ENCODE measurements around the gene ZCCHC3. TPM values are rescaled to one million over a fixed set of nuclear protein-coding genes. Genes with fewer than 3 reads are reported as not detected.
A peak's percentile ranks its signal among the peaks of the same experiment; 100 is the strongest.
"Not testable (repeated sequence)": the region's sequence is repeated elsewhere in the genome, so short reads cannot be mapped to it uniquely, and the experiment has no call there.

The ZCCHC3 gene
- total and polyA plus RNA-seq, 8 donors = 4.2 to 10.7 (median 6.2) TPM

DNA sequence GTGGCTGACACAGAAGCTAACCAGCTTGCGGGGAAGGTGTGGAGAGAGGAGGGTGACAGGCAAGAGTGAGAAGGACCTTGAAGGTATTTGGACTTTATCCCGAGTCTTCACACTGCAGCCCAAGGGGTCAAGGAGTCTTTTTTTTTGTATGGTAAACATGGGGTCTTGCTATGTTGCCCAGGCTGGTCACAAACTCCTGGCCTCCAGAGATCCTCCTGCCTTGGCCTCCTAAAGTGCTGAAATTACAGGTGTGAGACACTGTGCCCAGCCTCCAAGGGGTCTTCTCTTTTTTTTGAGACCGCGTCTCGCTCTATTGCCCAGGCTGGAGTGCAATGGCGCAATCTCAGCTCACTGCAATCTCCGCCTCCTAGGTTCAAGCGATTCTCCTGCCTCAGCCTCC is 37.2 kb downstream of the ZCCHC3 start:
- no peaks in the 10 kb centered on the region for H3K27me3 ChIP-seq
- no peak for DNase-seq
- FAIRE-seq = no peak
- no peak overlapping the region for H3K27ac ChIP-seq
- TF ChIP-seq, protein P1, sequence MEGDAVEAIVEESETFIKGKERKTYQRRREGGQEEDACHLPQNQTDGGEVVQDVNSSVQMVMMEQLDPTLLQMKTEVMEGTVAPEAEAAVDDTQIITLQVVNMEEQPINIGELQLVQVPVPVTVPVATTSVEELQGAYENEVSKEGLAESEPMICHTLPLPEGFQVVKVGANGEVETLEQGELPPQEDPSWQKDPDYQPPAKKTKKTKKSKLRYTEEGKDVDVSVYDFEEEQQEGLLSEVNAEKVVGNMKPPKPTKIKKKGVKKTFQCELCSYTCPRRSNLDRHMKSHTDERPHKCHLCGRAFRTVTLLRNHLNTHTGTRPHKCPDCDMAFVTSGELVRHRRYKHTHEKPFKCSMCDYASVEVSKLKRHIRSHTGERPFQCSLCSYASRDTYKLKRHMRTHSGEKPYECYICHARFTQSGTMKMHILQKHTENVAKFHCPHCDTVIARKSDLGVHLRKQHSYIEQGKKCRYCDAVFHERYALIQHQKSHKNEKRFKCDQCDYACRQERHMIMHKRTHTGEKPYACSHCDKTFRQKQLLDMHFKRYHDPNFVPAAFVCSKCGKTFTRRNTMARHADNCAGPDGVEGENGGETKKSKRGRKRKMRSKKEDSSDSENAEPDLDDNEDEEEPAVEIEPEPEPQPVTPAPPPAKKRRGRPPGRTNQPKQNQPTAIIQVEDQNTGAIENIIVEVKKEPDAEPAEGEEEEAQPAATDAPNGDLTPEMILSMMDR (IDR thresholded peaks at IDR 0.05) = no peak
- ATAC-seq = no peak
- H3K36me3 ChIP-seq = no peaks in the 10 kb centered on the region
- no peak overlapping the region for H3K4me3 ChIP-seq
- intact Hi-C loops (cut with DNase I) = loop anchor here in 1 of 3 donors (5.0 kb wide), 1 partner anchor 122 kb away; no protein-coding TSS in a partner anchor
- WGBS, 2 donors = 92 to 99% methylated on average over 7 to 8 of the region's 8 CpGs
- H3K9me3 ChIP-seq = no peaks in the 10 kb centered on the region
- no peaks in the 10 kb centered on the region for H3K4me1 ChIP-seq

DNA sequence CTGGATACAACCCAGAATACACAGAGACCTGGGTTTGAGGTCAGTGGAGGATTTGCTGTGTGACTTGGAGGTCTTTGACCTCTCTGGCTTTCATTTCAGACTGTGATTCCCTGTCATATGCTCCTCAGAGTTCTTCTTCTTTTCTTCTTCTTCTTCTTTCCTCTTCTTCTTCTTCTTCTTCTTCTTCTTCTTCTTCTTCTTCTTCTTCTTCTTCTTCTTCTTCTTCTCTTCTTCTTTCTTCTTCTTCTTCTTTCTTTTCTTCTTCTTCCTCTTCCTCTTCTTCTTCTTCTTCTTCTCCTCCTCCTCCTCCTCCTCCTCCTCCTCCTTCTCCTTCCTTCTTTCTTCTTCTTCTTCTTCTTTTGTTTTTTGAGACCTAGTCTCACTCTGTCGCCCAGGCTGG is 38.7 kb downstream of the ZCCHC3 start:
- H3K9me3 ChIP-seq; H3K36me3 ChIP-seq; H3K27me3 ChIP-seq; H3K4me1 ChIP-seq; ATAC-seq; H3K4me3 ChIP-seq; intact Hi-C loops (cut with DNase I); DNase-seq; H3K27ac ChIP-seq; FAIRE-seq: not testable (repeated sequence)
- 80 to 91% methylated on average over 1 of the region's 1 CpG for WGBS, 2 donors

DNA sequence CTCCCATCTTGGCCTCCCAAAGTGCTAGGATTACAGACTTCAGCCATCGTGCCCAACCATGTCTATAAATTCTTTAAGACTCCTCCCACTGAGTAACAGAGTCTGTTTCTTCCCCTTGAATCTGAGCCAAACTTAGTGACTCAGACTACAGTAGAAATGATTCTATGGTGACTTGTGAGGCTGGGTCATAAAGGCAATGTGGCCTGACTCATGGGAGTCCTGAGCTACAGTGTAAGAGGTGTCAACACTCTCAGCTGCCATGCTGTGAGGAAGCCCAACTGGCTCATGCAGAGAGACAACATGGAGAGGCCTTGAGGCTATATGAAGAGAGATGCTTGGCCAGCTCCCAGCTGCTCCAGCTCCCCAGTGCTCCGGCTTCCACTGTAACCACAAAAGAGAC is 44.3 kb downstream of the ZCCHC3 start:
- Histone ChIP-seq H3K27me3 (no peaks in the 10 kb centered on the region), H3K4me1 (peaks cover 0 to 7% (median 5%) of the 10 kb centered on the region in 3 donors), H3K4me3 (no peak overlapping the region), H3K27ac (no peak overlapping the region), H3K9me3 (no peaks in the 10 kb centered on the region), H3K36me3 (no peaks in the 10 kb centered on the region)
- intact Hi-C loops (cut with DNase I) = no loop called here
- FAIRE-seq (no peak), ATAC-seq (peak in 1 of 4 donors; percentile 16), DNase-seq (no peak)
- TF ChIP-seq, protein P1 (IDR thresholded peaks at IDR 0.05) = no peak
- 79 to 92% methylated on average over 2 of the region's 2 CpGs for WGBS, 2 donors

DNA sequence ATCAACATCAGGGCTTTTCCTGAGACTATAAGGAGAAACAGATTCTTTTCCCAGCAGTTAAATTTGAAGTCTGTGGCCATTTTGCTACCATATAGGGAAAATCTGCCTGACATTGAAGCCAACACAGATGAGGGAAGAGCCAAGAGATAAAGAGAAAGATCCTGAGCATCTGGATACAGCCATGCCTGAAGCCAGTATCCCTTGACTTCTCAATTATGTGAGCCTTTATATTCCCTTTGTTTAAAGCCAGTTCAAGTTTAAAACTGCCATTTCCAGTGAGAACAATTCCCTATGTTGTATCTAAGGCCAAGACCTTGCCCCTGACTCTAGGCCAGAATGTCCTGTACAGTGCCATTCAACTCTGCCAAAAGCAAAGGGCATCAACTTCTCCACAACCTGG is 45.7 kb downstream of the ZCCHC3 start:
- ATAC-seq = no peak
- intact Hi-C loops (cut with DNase I) = no loop called here
- TF ChIP-seq, protein P1 (IDR thresholded peaks at IDR 0.05) = no peak
- no peak for FAIRE-seq
- Histone ChIP-seq H3K27me3 (no peaks in the 10 kb centered on the region), H3K4me1 (peaks cover 0 to 7% (median 5%) of the 10 kb centered on the region in 3 donors), H3K9me3 (no peaks in the 10 kb centered on the region), H3K27ac (no peak overlapping the region), H3K4me3 (no peak overlapping the region), H3K36me3 (no peaks in the 10 kb centered on the region)
- no peak for DNase-seq

DNA sequence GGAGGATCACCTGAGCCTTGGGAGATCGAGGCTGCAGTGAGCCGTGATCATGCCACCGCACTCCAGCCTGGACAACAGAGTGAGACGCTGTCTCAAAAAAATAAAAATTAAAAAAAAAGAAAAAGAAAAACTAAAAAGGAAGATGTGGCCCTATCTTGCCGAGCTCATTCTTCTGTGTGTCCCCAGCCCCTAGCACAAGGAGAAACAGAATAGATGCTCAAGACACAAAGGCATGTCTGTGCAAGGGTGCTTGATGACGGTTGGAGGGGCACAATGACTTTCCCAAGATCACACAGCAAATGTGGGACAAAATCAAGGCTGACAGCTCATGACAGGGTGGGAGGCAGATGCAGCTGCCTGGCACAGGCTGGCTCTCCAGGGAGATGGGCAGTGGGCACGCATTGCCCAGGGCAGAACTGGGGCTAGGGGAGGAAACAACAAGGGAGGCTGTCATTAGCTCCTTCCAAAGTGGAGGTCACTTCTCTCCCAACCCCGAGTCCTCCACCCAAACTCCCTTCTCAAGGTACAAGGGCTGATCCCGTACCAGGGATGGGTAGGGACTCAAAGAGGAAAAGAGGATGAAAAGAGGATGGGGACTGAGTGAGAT is 48.8 kb downstream of the ZCCHC3 start:
- FAIRE-seq (no peak), DNase-seq (no peak), ATAC-seq (no peak)
- Histone ChIP-seq H3K27me3 (no peaks in the 10 kb centered on the region), H3K4me3 (peak overlapping the region in 3 of 4 donors; percentile 63 to 77 (median 63)), H3K36me3 (no peaks in the 10 kb centered on the region), H3K9me3 (no peaks in the 10 kb centered on the region), H3K27ac (peak overlapping the region in 2 of 4 donors; percentile 87 to 90), H3K4me1 (peaks cover 0 to 15% (median 10%) of the 10 kb centered on the region in 3 donors)
- TF ChIP-seq, protein P1 (IDR thresholded peaks at IDR 0.05) = no peak
- intact Hi-C loops (cut with DNase I) = no loop called here
- WGBS, 2 donors = 75 to 82% methylated on average over 9 of the region's 9 CpGs
